Stimulated activated CD8-positive, alpha-beta memory T cell treated with anti-CD3 and anti-CD28 coated beads, Interleukin-7, amount 100 ng/mL, for 24 hours (primary cell): ENCODE data around the gene CDKAL1.
"Not testable (repeated sequence)": the region's sequence is repeated elsewhere in the genome, so short reads cannot be mapped to it uniquely, and the experiment has no call there.

Experiments used
- DNase-seq: peaks from one replicate; pipeline ENCODE4 v3.0.0-alpha.2; 2020; ENCODE audit warnings: low read depth

Gene CDKAL1

GRCh38 chr6:21182589-21182988 lies 648.3 kb downstream of the CDKAL1 start:
- no peak for DNase-seq

GRCh38 chr6:21185861-21186478 lies 651.7 kb downstream of the CDKAL1 start:
- no peak for DNase-seq

GRCh38 chr6:21186479-21187055 lies 652.3 kb downstream of the CDKAL1 start:
- no peak for DNase-seq

GRCh38 chr6:21187485-21187884 lies 653.2 kb downstream of the CDKAL1 start:
- no peak for DNase-seq

- DNase-seq = no peak
These were observed 654.4 kb downstream of the CDKAL1 start for GRCh38 chr6:21188505-21189223.

GRCh38 chr6:21189759-21190158 lies 655.5 kb downstream of the CDKAL1 start:
- no peak for DNase-seq

- DNase-seq = no peak
These were observed 656.4 kb downstream of the CDKAL1 start for GRCh38 chr6:21190701-21191100.

GRCh38 chr6:21193790-21194475 lies 659.7 kb downstream of the CDKAL1 start:
- DNase-seq = no peak

- not testable (repeated sequence) for DNase-seq
These were observed 661.0 kb downstream of the CDKAL1 start for GRCh38 chr6:21195301-21195700.

GRCh38 chr6:21198032-21198640 lies 663.9 kb downstream of the CDKAL1 start:
- no peak for DNase-seq

- no peak for DNase-seq
These were observed 665.0 kb downstream of the CDKAL1 start for GRCh38 chr6:21199262-21199661.

- DNase-seq = no peak
These were observed 666.0 kb downstream of the CDKAL1 start for GRCh38 chr6:21200134-21200870.

GRCh38 chr6:21201187-21201586 lies 666.9 kb downstream of the CDKAL1 start:
- DNase-seq = no peak

- no peak for DNase-seq
These were observed 667.5 kb downstream of the CDKAL1 start for GRCh38 chr6:21201637-21202350.

- DNase-seq = no peak
These were observed 668.3 kb downstream of the CDKAL1 start for GRCh38 chr6:21202521-21202920.

- no peak for DNase-seq
These were observed 670.7 kb downstream of the CDKAL1 start for GRCh38 chr6:21204951-21205350.

- no peak for DNase-seq
These were observed 674.0 kb downstream of the CDKAL1 start for GRCh38 chr6:21208081-21208795.

GRCh38 chr6:21208796-21209186 lies 674.5 kb downstream of the CDKAL1 start:
- DNase-seq = no peak

GRCh38 chr6:21213492-21213891 lies 679.2 kb downstream of the CDKAL1 start:
- no peak for DNase-seq

- no peak for DNase-seq
These were observed 680.6 kb downstream of the CDKAL1 start for GRCh38 chr6:21214738-21215448.
